GM18511 (cell line): ENCODE measurements around the gene SDE2.
A peak's percentile ranks its signal among the peaks of the same experiment; 100 is the strongest.
"Not testable (repeated sequence)": the region's sequence is repeated elsewhere in the genome, so short reads cannot be mapped to it uniquely, and the experiment has no call there.

Experiments used
- ATAC-seq: cut with Tn5 transposase; IDR thresholded peaks from one replicate; pipeline ENCODE4 v1.9.1; 2021; ENCODE audit warnings: mild to moderate bottlenecking, moderate library complexity; ENCODE audit not compliant: unreplicated experiment

The SDE2 gene

DNA sequence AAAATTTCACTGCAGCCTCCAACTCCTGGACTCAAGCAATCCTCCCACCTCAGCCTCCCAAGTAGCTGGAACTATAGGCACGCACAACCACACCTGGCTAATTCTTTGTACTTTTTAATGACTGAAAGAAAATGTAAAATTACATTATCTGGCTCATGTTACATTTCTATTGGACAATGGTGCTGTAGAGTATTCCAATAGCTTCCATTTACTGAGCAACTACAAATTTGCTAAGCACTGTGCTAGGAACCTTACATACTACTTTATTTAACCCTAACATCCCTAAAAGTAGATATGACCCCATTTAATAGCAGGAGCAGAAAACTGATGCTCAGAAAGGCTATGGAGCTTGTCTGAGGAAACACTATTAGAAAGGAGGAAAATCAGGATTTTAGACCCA, 19.7 kb downstream of the SDE2 start:
- no peak for ATAC-seq

- ATAC-seq, result peak; percentile 85
Observed at GRCh38 chr1:225977937-225978748, 21.0 kb downstream of the SDE2 start.

GRCh38 chr1:225975146-225975545, 24.0 kb downstream of the SDE2 start:
- not testable (repeated sequence) for ATAC-seq

- no peak for ATAC-seq
Observed at GRCh38 chr1:225974454-225974853, 24.7 kb downstream of the SDE2 start.

DNA sequence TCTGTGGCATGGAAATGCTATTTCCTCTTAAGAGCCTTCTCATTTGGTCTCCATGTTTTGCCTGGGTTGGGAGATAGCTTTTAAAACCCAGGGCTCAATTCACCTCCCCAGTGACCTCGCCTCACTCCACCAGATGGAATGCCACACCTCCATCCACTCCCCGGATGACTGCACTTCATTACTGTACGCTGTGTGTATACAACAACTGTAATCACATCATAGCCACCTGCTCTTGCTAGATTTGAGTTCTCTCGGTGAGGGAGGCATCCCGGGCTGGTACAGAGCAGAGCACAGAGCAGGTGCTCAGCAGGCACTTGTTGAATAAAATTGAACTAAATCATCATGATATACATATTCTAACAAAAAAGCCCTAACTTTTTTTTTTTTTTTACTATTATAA, 26.0 kb downstream of the SDE2 start:
- ATAC-seq, result no peak

GRCh38 chr1:225972344-225973152, 26.6 kb downstream of the SDE2 start:
- no peak for ATAC-seq

DNA sequence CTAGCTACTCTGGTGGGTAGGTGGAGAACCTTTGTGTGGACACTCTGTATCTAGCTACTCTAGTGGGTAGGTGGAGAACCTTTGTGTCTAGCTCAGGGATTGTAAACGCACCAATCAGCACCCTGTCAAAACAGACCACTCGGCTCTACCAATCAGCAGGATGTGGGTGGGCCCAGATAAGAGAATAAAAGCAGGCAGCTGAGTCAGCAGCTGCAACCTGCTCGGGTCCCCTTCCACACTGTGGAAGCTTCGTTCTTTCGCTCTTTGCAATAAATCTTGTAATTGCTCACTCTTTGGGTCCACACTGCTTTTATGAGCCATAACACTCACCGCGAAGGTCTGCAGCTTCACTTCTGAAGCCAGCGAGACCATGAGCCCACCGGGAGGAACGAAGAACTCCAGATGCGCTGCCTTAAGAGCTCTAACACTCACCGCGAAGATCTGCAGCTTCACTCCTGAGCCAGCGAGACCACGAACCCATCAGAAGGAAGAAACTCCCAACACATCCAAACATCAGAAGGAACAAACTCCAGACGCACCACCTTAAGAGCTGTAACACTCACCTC, 28.5 kb downstream of the SDE2 start:
- ATAC-seq, result not testable (repeated sequence)

DNA sequence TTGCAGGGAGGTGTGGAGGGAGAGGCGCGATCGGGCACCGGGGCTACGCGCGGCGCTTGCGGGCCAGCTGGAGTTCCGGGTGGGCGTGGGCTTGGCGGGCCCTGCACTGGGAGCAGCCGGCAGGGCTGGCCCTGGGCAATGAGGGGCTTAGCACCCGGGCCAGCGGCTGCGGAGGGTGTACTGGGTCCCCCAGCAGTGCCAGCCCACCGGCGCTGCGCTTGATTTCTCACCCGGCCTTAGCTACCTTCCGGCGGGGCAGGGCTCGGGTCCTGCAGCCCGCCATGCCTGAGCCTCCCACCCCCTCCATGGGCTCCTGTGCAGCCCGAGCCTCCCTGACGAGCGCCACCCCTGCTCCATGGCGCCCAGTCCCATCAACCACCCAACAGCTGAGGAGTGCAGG, 29.4 kb downstream of the SDE2 start:
- ATAC-seq, result not testable (repeated sequence)

- no peak for ATAC-seq
Observed at GRCh38 chr1:225965231-225965630, 33.9 kb downstream of the SDE2 start.

GRCh38 chr1:225963735-225964530, 35.2 kb downstream of the SDE2 start:
- no peak for ATAC-seq

DNA sequence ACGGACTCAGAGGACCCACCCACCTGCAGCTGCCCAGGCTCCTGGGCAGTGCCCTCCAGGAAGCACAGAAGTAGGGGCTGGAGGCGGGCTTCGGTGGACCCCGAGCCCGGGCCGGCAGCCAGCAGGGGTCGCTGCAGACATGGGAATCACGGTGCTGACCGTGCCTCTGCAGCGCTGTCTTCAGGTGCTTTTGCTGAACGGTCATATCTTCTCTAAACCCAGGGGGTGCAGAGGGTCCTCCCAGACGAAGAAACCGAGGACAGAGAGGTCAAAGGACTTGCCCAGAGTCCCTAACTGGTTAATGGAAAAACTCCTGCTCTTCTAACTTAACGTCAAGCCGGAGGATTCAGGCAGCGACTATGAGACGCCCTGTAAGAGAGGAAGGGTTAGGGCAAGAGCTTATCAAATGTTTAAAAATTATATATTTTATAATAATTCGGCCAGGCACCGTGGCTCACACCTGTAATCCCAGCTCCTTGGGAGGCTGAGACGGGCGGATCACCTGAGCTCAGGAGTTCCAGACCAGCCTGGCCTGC, 36.6 kb downstream of the SDE2 start:
- ATAC-seq, result peak; percentile 61

DNA sequence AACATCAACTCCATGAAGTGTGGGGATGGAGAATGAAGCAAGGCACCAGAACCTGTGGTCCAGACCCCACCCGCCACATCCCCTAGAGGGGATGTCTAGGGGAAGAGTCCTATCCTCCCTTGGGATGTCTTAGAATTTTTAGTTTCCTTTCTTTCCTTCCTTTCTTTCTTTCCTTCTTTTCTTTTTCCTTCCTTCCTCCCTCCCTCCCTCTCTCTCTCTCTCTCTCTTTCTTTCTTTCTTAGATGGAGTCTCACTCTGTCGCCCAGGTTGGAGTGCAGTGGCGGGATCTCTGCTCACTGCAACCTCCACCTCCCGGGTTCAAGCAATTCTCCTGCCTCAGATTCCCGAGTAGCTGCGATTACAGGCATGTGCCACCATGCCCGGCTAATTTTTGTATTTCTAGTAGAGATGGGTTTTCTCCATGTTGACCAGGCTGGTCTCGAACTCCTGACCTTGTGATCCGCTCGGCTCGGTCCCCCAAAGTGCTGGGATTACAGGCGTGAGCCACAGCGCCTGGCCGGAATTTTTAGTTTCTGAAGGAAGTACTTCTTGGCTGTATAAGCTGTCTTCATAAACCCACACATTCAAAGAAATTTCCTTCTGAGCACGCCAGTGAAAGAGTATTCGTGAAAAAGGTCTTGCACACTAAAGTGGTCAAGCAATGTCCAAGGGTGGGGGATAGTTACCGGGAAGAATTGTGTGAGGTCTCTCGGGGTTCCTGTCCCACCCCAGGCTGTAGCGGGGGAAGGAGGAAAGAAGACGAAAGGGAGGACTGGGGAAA, 37.3 kb downstream of the SDE2 start:
- no peak for ATAC-seq

GRCh38 chr1:225958041-225958440, 41.1 kb downstream of the SDE2 start:
- no peak for ATAC-seq

GRCh38 chr1:225954753-225955152, 44.4 kb downstream of the SDE2 start:
- ATAC-seq, result no peak

DNA sequence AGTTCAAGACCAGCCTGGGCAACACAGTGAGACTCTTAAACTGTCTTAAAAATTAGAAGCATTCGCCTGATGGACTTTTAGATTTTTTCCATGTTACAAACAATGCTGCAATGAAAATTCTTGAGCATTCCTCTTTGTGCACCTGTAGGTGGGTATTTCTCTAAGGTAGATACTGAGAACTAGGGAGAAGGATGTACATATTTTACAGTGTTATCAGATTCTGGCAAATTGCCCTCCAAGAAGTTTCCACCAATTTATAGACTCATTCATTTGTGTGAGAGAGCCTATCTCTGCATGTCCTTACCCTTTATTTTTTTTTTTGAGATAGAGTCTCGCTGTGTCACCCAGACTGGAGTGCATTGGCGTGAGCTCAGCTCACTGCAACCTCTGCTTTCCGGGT, 45.8 kb downstream of the SDE2 start:
- ATAC-seq, result no peak

DNA sequence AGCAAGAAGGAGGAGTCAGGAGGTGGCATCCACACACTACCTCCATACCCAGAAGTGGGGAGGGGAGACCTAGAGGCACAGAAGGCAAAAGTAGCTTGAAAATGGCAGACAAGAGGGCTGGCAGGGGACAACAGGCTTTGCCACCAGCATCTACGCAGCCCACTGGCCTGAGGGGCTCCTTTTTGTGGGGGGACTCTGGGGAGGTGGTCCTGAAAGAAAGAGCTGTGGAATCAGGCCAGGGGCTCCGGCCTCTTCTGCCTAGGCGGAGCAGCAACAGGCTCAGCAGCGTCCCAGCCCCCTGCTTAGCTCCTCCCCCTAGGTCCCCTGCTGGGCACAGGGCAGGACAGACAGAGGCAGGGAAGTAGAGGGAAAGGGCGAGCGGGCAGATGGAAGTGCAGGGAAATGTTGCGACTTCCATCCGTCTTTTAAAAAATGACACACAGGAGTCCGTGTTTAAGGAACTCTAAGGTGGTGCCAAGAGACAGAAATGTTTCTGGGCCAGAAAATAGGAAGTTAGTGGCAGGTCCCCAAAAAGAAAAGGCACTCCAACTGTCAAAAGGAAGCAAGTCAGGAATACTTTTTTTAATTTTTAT, 48.1 kb downstream of the SDE2 start:
- no peak for ATAC-seq

GRCh38 chr1:225949041-225949440, 50.1 kb downstream of the SDE2 start:
- ATAC-seq, result no peak

- ATAC-seq, result no peak
Observed at GRCh38 chr1:225946803-225947202, 52.3 kb downstream of the SDE2 start.

GRCh38 chr1:225946082-225946620, 53.0 kb downstream of the SDE2 start:
- no peak for ATAC-seq
